HT1080 (cell line): ENCODE results near the gene TEX9. TPM values are rescaled to one million over a fixed set of nuclear protein-coding genes. Genes with fewer than 3 reads are reported as not detected.
A peak's percentile ranks its signal among the peaks of the same experiment; 100 is the strongest.
"Not testable (repeated sequence)": the region's sequence is repeated elsewhere in the genome, so short reads cannot be mapped to it uniquely, and the experiment has no call there.

ENCODE experiments used
- DNase-seq: peaks from one replicate; pipeline ENCODE4 v3.0.0-alpha.2; 2015; ENCODE audit warnings: low read depth
- polyA plus RNA-seq, 2 experiments: library from polyadenylated mRNA; depleted of rRNA; stranded (reverse); fragments of >200 nt; gene quantifications; 2 replicates each; pipeline ENCODE4 v1.2.3, GENCODE V29; 2015
- total RNA-seq: library from RNA; depleted of rRNA; stranded (reverse); fragments of >200 nt; shearing (Covaris generic); gene quantifications from 2 replicates; pipeline ENCODE4 v1.2.3, GENCODE V29; 2014; rRNA removed

TEX9 gene
- total RNA-seq, result 1.2 and 2.1 TPM in 2 replicates
- polyA plus RNA-seq (2015; cell fraction: cytosol; rRNA removed), result 2.3 and 2.4 TPM in 2 replicates
- 2.7 and 3.7 TPM in 2 replicates for polyA plus RNA-seq (2015; cell fraction: nucleus; rRNA removed)

DNA sequence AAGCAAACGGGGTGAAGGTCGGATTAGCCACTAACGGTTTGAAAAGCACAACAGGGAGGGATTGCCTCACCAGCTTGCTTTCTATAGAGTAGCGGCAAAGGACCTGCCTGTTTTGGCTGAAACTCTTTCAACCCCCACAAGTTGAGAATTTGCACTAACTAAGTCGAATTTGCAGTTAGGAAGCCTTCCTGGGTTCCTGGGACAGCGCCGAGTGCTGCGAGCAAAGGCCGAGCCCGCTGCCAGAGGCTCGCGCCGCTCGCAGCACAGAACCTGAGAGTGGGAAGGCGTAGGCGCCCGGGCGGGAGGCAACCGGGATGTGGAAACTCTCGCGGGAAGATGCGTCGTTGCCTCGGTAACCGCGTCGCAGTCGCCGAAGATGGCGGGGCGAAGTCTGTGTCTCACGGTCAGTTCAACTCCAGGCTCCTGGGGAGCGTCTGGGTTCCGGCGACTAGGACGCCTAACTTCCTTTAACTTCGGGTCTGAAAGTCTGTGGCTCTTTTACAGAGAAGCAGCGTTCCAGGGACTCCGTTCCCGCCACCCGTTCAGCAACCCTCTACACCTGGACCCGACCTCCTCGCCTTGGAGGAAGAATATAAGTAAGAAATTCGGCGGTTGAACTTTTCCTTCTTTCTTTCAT, at the start of gene TEX9:
Gene TEX9, plus strand, starts transcription at position 352 of the 637 bp plus-strand sequence. Its CDS starts 25 bp downstream, at position 377.
- DNase-seq, result peak; percentile 84

DNA sequence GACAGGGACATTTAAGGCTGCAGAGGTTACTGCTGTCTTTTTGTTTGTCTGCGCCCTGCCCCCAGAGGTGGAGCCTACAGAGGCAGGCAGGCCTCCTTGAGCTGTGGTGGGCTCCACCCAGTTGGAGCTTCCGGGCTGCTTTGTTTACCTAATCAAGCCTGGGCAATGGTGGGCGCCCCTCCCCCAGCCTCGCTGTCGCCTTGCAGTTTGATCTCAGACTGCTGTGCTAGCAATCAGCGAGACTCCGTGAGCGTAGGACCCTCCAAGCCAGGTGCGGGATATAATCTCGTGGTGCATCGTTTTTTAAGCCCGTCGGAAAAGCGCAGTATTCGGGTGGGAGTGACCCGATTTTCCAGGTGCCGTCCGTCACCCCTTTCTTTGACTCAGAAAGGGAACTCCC, 48.7 kb upstream of the TEX9 start:
- DNase-seq, result not testable (repeated sequence)

DNA sequence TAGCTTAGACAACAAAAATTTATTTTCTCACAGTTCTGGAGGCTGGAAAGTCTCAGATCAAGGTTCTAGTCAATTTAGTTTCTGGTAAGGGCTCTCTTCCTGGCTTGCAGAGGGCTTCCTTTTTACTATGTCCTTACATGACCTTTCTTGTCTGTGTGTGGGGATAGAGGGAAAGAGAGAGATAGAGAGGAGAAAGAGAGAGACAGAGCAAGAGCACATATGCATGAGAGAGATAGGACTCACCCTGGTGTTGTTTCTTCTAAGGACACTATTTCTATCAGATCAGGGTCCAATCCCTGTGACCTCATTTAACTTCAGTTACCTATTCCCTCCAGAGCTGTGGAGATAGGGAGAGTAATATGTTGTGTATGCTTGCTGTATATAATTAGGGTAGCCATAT, 44.9 kb upstream of the TEX9 start:
- DNase-seq, result no peak

DNA sequence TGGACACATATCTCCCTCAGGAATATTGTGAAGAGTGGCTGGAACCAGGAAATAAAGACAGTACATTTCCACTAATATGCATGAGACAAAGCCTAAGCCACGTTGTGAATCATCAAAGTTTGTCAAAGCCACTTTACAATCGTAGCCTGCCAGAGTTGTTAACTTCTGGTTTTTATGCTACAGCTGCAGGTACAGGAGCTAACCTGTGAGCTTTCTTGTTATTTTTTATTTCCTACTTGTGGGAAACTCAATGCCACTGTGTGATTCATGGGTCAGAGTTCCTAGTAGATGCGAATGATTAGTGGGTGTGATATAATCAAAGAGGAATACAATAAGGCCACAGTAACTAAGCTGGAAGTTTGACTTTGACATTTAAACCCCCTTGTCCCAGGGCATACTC, 44.4 kb upstream of the TEX9 start:
- DNase-seq, result peak; percentile 24

DNA sequence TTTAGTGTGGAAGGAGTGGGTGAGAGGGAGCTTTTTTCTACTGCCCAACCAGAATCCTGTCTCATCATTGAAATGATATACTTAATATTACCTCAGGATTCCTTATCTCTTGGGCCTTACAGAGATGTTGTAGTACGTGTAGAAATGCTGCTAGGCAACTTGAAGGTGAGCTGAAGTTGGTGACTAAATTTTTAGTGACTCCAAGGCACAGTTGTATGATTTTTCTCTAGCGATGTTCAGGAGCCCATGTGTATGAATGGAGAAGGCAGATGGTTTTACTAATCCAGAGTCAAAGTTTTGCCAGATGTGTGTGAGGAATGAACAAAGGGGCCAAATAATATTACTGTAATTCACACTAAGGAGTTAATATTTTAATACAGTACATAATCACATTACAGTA, 42.8 kb upstream of the TEX9 start:
- DNase-seq, result no peak

DNA sequence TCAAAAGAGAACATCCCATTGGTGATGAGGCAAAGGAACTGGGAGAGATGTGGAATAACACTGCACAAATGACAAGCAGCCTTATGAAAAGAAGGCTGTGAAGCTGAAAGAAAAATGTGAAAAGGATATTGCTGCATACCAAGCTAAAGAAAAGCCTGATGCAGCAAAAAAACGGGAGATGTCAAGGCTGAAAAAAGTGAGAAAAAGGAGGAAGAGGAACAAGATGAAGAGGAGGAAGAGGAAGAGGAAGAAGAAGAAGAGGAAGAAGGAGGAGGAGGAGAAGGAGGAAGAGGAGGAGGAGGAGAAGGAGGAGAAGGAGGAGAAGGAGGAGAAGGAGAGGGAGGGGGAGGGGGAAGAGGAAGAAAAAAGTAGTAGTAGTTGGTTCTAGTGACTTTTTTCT, 41.8 kb upstream of the TEX9 start:
- no peak for DNase-seq

DNA sequence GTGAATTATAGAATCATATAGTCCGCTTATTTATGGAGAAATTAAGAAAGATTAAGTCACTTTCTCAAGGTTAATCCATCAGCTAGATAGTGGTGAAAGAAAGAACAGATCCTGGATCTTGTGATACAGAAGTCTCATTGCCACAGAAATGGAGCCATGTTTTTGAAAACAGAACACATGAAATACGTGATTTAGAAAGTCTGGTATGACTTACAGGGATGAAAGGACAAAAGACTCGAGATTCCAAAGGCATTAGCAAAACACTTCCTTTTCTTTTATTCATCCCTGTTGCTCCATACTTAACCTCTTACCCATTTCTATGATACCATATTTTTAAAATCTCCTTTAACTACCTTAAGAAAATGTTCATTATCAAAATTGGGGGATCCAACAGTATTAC, 40.0 kb upstream of the TEX9 start:
- peak; percentile 48 for DNase-seq

DNA sequence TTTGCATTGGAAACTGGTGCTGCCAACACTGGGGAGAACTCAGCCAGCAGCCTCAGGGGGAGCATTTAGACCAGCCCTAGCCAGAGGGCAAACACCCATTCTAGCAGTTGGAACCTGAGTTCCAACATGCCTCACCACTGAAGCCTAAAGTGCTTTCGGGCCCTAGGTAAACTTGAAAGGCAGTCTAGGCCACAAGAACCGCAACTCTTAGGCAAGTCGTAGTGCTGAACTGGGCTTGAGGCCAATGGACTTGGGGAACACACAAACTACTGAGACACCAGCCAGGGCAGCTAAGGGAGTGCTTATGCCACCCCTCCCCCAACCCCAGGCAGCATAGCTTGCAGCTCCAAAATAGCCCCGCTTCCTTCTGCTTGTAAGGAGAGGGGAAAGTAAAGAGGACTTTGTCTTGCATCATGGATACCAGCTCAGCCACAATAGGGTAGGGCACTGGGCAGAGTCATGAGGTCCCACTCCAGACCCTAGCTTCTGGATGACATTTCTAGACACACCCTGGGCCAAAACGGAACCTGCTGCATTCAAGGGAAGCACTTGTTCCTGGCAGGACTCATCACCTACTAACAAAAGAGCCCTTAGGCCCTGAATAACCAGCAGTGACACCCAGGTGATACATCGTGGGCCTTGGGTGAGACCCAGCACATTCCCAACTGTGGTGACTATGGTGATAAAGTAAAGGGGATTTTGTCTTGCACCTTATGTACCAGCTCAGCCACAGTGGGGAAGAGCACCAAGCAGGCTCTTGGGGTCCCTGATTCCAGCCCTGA, 37.3 kb upstream of the TEX9 start:
- DNase-seq, result no peak

DNA sequence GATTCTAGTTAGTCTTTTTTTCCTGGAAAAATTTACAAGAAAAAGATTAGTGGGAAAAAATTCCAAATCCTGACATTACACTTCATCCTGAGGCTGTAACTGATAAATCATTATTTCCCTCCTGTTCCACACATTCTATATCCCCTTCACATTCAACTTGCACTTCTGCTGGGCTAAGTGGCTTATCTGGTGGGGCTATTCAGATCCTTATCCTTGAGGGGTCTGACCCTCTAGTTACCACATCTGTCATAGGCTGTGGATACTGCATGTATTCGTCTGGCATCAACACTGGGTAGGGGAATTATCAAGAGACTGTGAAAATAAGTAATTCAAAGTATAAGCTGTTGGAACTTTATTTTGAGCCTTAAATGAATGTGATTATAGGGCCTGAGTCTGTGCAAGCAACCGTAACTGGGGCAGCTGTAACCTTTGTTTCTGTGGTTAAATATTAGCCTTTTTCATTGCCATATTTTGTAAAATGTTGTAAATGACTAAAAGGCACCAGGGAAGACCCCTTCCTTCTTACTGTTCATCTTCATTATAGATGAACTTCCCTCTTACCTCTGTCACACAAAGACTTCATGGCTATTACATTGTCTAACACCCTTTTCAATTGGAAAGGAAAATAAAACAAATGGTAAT, 28.0 kb upstream of the TEX9 start:
- no peak for DNase-seq

DNA sequence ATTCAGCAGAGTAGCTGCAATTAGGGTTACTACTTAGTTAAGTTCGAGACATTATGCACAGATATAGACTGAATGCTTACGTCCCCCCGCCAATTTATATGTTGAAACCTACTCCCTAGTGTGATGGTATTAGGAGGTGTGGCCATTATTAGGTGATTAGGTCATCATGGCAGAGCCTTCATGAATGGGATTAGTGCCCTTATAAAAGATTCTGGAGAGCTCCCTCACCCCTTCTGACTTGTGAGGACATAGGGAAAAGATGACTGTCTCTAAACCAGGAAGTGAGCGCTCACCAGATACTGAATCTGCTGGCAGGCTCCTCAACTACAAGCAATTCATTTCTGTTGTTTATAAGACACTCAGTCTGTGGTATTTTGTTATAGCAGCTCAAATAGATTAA, 25.6 kb upstream of the TEX9 start:
- peak; percentile 27 for DNase-seq

DNA sequence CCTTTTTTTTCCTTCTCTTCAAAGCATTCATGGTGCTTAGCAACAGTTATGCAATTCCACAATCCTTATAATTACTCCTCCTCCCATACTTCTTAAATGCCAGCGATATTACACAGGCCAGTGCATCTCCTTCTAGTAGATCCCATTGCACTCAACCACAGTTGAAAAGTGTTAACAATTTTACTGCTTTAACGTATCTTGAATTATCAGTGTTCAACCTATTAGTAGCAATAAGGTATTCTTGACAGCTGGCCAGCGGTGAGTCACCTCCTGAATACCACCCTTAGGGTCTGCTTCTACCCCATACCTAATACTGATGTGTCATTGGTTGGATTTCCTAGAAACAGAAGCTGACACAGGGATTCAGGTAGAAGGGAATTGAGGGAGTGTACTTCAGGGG, 24.0 kb upstream of the TEX9 start:
- peak; percentile 50 for DNase-seq

DNA sequence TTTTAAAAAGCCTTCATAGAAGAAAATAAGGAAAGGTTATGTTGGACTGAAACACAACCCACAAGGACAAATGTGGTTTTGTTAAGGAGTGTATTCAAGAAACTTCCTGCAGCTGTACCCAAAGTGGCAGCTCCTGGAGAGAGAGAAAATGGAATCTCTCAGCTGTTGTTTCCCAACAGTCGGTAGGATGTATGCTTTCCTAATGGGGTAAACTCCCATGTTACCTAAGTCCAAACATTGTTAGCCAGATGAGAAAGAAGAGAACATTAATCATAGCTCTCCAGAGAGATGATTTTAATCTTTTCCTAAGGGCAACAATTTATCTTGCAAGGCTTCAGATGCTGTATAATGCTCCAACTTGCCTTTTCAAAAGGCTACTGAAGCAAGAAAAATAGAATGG, 22.6 kb upstream of the TEX9 start:
- no peak for DNase-seq

DNA sequence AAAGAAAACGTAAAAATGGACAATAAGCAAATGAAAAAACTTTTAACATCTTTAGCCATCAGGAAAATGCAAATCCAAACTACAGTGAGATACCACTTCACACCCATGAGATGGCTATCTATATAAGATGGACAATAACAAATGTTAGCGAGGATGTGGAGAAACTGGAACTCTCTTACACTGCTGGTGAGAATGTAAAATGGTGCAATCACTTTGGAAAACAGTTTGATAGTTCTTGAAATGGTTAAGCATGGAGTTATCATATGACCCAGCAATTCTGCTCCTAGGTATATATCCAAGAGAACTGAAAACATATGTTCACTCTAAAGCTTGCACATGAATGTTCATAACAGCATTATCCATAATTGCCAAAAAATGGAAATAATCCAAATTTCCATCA, 21.3 kb upstream of the TEX9 start:
- no peak for DNase-seq

DNA sequence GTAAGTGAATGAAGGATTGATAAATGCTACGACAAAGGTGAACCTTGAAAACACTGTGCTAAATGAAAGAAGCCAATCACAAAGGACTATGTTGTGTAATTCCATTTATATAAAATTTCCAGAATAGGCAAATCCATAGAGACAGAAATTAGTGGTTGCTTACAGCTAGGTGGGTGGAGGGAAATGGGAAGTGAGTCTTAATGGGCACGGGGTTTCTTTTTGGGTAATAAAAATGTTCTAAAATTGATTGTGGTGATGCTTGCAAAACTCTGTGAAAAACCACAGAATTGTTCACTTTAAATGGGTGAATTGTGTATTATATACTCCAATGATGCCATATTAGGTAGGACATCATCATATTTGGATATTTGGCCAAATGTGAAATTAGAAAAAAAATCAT, 20.9 kb upstream of the TEX9 start:
- no peak for DNase-seq

DNA sequence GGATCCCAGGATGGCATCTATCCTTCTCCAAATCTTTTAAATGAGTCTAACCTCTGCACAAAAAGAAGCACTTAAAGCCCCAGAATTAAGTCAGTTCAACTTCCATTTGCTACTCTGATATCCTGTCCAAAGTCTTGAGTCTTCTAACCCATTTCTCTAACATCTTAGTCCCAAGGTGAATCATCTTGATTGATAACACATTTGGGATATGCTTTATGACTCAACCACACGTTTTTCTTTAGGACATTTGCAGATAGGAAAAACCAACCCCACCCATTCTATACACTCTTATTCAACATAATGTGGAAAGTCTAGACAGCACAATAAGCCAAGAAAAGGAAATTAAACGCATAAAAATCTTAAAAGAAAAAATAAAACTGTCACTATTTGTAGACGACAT, 18.8 kb upstream of the TEX9 start:
- DNase-seq, result no peak

DNA sequence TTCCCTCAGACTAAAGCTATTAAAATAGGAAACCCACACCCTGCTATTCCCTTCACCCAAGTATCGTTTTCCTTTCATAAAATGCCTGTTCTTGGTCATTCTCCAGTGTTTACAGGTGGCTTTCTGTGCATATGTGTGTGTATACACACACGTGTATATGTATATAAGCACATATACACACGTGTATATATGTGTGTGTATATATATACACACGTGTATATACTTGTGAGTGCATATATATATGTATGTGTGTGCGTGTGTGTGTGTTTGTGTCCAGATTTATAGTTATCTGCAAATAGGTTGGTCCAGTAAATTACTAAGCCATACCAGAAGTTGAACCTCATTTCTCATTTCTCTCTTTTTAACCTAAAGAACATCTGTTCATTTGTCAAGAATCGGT, 15.7 kb upstream of the TEX9 start:
- DNase-seq, result no peak

DNA sequence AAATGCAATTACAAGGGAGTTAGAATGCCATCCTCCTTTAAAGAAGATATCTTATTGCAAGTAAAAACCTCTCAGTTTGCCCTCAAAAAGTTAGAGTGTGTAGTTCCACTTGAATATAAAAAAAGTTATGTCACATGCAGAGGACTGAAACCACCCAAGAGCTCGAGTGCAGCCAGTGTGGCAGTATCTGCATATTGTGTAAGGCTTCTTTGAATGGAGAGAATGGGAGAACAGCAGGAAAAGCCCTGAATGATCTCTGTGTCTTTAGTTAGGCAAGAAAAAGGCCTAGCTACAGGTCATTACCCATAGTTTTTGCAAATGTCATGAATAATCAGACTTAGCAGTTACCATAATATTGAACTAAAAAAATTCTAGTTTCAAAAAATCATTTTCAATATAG, 13.9 kb upstream of the TEX9 start:
- DNase-seq, result no peak

DNA sequence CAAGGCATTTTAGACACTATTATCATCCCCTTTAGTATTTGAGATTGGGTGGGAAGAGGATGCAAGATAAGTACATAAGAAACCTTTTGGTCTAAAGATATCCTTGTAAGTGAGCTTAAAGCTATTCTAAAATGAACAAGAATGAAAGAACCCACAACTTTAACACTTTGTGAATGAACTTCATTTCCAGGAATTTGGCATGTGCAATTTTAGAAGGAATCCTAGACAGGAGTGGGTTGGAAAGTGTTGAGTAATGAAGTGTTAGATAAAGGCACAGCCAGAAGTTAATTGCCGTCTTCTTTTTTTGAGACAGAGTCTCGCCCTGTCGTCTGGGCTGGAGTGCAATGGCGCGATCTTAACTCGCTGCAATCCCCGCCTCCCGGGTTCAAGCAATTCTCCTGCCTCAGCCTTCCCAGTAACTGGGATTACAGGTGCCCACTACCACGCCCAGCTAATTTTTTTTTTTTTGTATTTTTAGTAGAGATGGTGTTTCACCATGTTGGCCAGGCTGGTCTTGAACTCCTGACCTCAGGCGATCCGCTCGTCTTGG, 13.2 kb upstream of the TEX9 start:
- no peak for DNase-seq

DNA sequence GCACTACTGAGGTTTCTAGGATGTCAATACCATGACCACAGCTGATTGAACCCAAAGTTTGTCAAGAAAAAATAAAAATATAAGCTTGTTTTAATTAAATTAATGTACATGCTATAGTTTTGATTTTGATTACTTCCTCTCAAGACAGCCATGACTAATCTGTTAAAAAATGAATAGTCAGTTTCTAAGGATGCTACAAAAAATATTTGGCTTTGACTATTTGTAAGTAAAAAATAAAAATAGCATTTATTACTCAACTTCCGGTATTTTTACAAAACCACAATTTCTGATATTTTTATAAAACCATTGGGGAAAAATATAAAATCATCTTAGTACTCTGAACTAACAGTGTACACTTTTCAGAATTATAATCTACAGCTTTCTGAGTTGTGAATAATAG, 12.1 kb upstream of the TEX9 start:
- no peak for DNase-seq

DNA sequence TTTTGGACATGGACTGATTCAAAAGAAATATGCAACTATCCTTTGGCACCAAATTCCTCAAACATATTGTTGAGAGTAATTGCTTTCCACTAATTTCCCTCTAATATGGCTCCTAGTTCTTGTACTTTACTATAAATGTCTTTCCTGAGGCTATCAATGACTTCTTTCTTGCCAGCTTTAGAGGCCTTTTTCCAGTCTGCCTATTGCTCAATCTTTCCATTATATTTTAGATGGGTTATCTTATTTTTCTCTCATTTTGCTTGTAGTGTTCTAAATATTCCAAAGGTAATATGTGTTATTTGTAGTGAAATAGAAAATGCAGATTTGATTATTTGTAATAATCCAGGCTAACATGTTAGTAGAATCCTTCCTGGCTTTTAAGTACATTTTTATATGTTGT, 11.5 kb upstream of the TEX9 start:
- DNase-seq, result no peak

DNA sequence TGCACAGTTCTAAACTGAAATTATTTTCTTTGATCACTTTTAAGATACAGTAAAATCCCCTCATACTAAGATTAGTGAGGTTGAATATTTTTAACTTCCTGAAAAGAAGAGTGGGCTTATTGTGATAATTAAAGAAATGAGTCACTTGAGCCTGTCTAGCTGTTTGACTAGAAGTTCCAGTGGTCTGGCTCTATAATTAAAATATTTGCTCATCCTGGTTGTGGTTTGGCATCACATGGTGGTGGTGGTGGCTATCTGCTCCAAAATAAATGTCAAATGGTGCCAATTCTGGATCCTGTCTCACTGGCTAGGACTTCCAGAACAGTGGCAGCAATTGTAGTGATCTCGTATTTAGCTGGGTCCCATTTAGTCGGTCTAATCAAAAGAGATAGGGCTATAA, 8.6 kb upstream of the TEX9 start:
- DNase-seq, result peak; percentile 78

DNA sequence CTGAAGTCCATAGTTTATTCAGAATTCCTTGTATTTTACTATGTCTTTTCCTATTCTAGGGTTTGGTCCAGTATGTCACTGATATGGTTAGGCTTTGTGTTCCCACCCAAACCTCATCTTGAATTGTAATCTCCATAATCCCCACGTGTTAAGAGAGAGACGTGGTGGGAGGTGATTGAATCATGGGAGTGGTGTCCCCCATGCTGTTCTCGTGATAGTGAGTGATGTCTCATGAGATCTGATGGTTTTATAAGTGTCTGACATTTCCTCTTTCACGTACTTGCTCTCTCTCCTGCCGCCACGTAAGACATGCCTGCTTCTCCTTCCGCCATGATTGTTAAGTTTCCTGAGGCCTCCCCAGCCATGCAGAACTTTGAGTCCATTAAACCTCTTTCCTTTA, 6.6 kb upstream of the TEX9 start:
- DNase-seq, result no peak
